DOHH2 (cell line): ENCODE measurements around the gene PTS.

Experiments
- H3F3A ChIP-seq: fragments of 200-600 bp; sonication (generic), shearing (Covaris generic); 2 replicates; pipeline ENCODE4 v1.6.0; 2016; ENCODE audit warnings: antibody characterized with exemption, mild to moderate bottlenecking; ENCODE audit not compliant: control insufficient read depth, insufficient read depth
- H3K27ac ChIP-seq: fragments of 200-600 bp; sonication (generic); 2 replicates; pipeline ENCODE4 v1.5.1; 2014; ENCODE audit warnings: low read depth, mild to moderate bottlenecking, low read length, moderate library complexity
- H3K27me3 ChIP-seq: fragments of 200-600 bp; sonication (generic); 2 replicates; pipeline ENCODE4 v1.6.1; 2014; ENCODE audit warnings: mild to moderate bottlenecking, low read length, mixed read lengths; ENCODE audit not compliant: control insufficient read depth
- H3K36me3 ChIP-seq: fragments of 200-600 bp; sonication (generic); 2 replicates; pipeline ENCODE4 v1.6.1; 2014; ENCODE audit warnings: mild to moderate bottlenecking, low read length, moderate library complexity, mixed read lengths; ENCODE audit not compliant: control insufficient read depth
- H3K4me1 ChIP-seq: fragments of 200-600 bp; sonication (generic); 2 replicates; pipeline ENCODE4 v1.6.1; 2014; ENCODE audit warnings: mild to moderate bottlenecking, low read length, mixed read lengths; ENCODE audit not compliant: control insufficient read depth
- H3K4me2 ChIP-seq: fragments of 200-600 bp; sonication (generic); 2 replicates; pipeline ENCODE4 v1.6.0; 2014; ENCODE audit warnings: mild to moderate bottlenecking, low read length, moderate library complexity
- H3K4me3 ChIP-seq: fragments of 200-600 bp; sonication (generic); 2 replicates; pipeline ENCODE4 v1.5.1; 2014; ENCODE audit warnings: mild to moderate bottlenecking, low read length, mixed read lengths
- H3K79me2 ChIP-seq: fragments of 200-600 bp; sonication (generic); 2 replicates; pipeline ENCODE4 v1.6.1; 2014; ENCODE audit warnings: mild to moderate bottlenecking, low read length, mixed read lengths; ENCODE audit not compliant: control insufficient read depth
- H3K9me2 ChIP-seq: fragments of 200-600 bp; sonication (generic); replicated peaks from 2 replicates; pipeline ENCODE4 v1.6.1; 2014; ENCODE audit warnings: mild to moderate bottlenecking, low read length, mixed read lengths; ENCODE audit not compliant: control insufficient read depth
- H3K9me3 ChIP-seq: fragments of 200-600 bp; sonication (generic); 2 replicates; pipeline ENCODE4 v1.6.1; 2014; ENCODE audit warnings: antibody characterized with exemption, low read length, mixed read lengths; ENCODE audit not compliant: control insufficient read depth, insufficient read depth
- H4K20me1 ChIP-seq: fragments of 200-600 bp; sonication (generic); 2 replicates; pipeline ENCODE4 v1.6.0; 2014; ENCODE audit warnings: low read depth, mild to moderate bottlenecking, antibody characterized with exemption, low read length, moderate library complexity; ENCODE audit not compliant: control insufficient read depth, insufficient read depth
- CTCF ChIP-seq: fragments of 200-600 bp; sonication (generic); IDR thresholded peaks from one replicate; pipeline ENCODE4 v1.5.1; 2014; ENCODE audit warnings: antibody characterized with exemption, mild to moderate bottlenecking, low read depth, low read length; ENCODE audit not compliant: poor library complexity, severe bottlenecking
- EZH2phosphoT487 ChIP-seq: fragments of 200-600 bp; sonication (generic); IDR thresholded peaks from 2 replicates; pipeline ENCODE4 v1.6.1; 2017; ENCODE audit warnings: borderline replicate concordance, mild to moderate bottlenecking, antibody characterized with exemption, low read length, moderate library complexity, mixed read lengths

PTS gene

GRCh38 chr11:112274007-112274783, 48.0 kb downstream of the PTS start:
- Histone ChIP-seq H3K4me2 (no peak overlapping the region), H3K9me3 (no peaks in the 10 kb centered on the region), H4K20me1 (no peaks in the 10 kb centered on the region), H3K4me1 (peaks cover 29% of the 10 kb centered on the region), H3K27ac (no peak overlapping the region), H3K79me2 (no peaks in the 10 kb centered on the region), H3K4me3 (no peak overlapping the region), H3K9me2 (no peaks in the 10 kb centered on the region), H3K36me3 (no peaks in the 10 kb centered on the region), H3K27me3 (no peaks in the 10 kb centered on the region), H3F3A (no peaks in the 10 kb centered on the region)
- TF ChIP-seq CTCF (no peak), EZH2phosphoT487 (no peak)

GRCh38 chr11:112277029-112277428, 50.8 kb downstream of the PTS start:
- Histone ChIP-seq H3K36me3 (no peaks in the 10 kb centered on the region), H3K4me3 (no peak overlapping the region), H3K27me3 (0 out of 2 replicates have a peak, but pooled peaks cover 9% of the 10 kb centered on the region), H3K9me2 (no peaks in the 10 kb centered on the region), H3K79me2 (no peaks in the 10 kb centered on the region), H4K20me1 (no peaks in the 10 kb centered on the region), H3F3A (no peaks in the 10 kb centered on the region), H3K4me2 (no peak overlapping the region), H3K27ac (no peak overlapping the region), H3K9me3 (no peaks in the 10 kb centered on the region), H3K4me1 (peaks cover 34% of the 10 kb centered on the region)
- no peak for TF ChIP-seq EZH2phosphoT487
- no peak for TF ChIP-seq CTCF

- Histone ChIP-seq H3K4me3 (no peak overlapping the region), H3K27me3 (peaks cover 14% of the 10 kb centered on the region; the same call in 1 of the 2 replicates), H3K9me2 (no peaks in the 10 kb centered on the region), H3K9me3 (no peaks in the 10 kb centered on the region), H3K4me1 (peaks cover 34% of the 10 kb centered on the region), H3K27ac (no peak overlapping the region), H4K20me1 (no peaks in the 10 kb centered on the region), H3K4me2 (no peak overlapping the region), H3K36me3 (no peaks in the 10 kb centered on the region), H3K79me2 (no peaks in the 10 kb centered on the region), H3F3A (no peaks in the 10 kb centered on the region)
- no peak for TF ChIP-seq EZH2phosphoT487
- no peak for TF ChIP-seq CTCF
Observed at GRCh38 chr11:112277941-112278340, 51.7 kb downstream of the PTS start.
